Head of caudate nucleus (tissue), 42 donors: ENCODE data around the gene ZNF468.
"Not testable (repeated sequence)": the region's sequence is repeated elsewhere in the genome, so short reads cannot be mapped to it uniquely, and the experiment has no call there.

Experiments used
- DNase-seq, 42 donors: peaks; one replicate each; pipeline versions ENCODE4 v3.0.0 to v3.0.0-alpha.2; 2020 to 2021; ENCODE audit warnings: mixed read lengths in 7 of 42
- intact Hi-C: fragments of 100-400 bp; cut with DNase I; formaldehyde crosslinking; loops from one replicate; pipeline ENCODE4 v1.15.0; 2022

Gene ZNF468

DNA sequence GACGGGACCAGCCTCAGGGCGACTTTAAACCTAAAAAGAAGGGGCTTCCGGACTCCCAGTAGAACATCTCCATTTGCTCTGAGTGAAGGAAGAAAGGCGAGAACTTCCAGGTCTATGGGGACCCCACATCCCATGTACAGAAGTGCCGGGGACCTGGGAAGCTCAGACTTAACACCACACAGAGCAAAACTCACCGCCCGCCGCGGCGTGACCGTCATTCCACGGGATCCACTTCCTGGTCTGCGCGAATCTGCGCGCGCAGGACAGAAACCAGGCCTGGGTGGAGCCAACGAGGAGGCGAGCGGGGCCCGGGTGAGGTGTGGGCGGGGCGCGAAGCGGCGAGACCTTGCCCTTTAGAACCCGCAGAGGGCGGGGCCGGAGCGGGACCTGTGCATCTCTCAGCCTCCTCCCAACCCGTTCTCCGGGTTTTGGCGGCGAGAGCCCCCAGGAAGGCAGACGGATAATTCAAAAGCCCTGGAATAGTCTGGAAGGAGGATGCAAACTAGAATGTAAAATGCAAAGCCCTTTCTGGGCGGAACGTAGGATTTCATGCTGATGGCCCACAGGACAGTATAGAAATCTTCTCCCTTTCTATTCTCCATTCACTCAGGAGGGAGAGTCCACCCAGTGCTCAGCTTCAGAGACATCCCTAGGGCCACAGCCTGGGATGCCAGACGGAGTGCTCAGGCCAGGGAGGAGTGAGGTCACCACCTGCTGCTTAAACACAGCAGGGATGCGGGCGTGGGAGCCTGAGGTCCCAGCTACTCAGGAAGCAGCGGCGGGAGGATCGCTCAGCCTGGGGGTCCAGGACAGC, at the start of gene ZNF468:
TSS of gene ZNF468 (minus strand) at position 242 of the 814 bp plus-strand sequence. CDS start 3,347 bp downstream, outside the sequence.
- intact Hi-C loops = not testable (repeated sequence)
- DNase-seq = peak; percentile 52 to 91 (median 78)

DNA sequence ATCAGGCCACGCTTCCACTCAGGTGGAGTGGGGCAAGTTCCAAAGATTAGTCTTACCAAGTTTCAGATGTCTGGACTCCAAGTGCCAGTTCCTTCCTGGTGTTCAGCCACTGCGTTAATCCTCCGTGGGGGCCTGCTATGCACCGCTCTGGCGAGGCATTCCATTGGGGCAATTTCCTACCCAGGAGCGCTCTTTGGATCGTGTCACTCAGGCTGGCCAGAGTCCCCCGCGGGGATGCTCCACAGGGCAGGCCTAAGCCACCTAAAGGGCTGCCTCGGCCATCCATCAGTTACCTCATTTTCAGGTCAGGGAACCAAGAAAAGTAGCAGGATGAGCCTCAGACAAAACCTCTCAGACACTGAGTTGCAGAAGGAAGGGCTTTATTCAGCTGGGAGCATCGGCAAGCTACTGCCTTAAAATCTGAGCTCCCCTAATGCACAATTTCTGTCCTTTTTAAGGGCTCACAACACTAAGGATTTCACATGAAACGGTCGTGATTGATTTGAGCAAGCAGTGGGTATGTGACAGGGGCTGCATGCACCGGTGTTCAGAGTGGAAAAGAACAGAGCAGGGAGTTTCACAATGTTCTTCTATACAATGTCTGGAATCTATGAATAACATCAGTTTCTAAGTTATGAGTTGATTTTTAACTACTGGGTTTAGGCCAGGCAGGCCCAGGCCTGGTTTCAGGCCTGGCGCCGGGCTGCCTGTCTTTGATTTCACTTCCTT, 46.8 kb upstream of the ZNF468 start:
- DNase-seq, intact Hi-C loops: not testable (repeated sequence)

- intact Hi-C loops = no loop called here
- DNase-seq = no peak
Observed at GRCh38 chr19:52901842-52902241, 44.4 kb upstream of the ZNF468 start.

- intact Hi-C loops, DNase-seq: not testable (repeated sequence)
Observed at GRCh38 chr19:52898596-52898995, 41.2 kb upstream of the ZNF468 start.

DNA sequence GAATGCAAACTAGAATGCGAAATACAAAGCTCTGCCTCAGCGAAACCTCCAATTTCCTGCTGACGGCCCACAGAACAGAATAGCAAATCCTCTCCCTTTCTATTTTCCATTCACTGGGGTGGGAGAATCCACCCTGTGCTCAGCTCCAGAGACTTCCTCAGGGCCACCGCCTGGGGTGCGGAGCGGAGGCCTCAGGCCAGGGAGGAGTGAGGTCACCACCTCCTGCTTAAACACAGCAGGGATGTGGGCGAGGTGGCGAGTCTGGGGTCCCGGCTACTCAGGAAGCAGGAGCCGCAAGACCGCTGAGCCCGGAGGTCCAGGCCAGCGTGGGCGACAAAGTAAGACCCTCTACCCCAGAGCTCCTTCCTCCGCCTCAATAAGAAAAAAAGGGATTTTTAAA, 40.7 kb upstream of the ZNF468 start:
- intact Hi-C loops = no loop called here
- DNase-seq = peak in 9 of 42 donors; percentile 1 to 32 (median 17)

GRCh38 chr19:52897138-52897935, 39.9 kb upstream of the ZNF468 start, which contains the start of gene ZNF320:
ZNF320 (minus strand) TSS chr19:52897635; CDS start chr19:52890255, 7,380 bp downstream.
- DNase-seq = peak; percentile 96 to 99 (median 98)
- intact Hi-C loops = no loop called here

GRCh38 chr19:52896431-52897137, 39.2 kb upstream of the ZNF468 start:
- peak in 11 of 42 donors; percentile 2 to 46 (median 11) for DNase-seq
- intact Hi-C loops = no loop called here

GRCh38 chr19:52891336-52891735, 33.9 kb upstream of the ZNF468 start:
- intact Hi-C loops = no loop called here
- no peak for DNase-seq

GRCh38 chr19:52889931-52890330, 32.5 kb upstream of the ZNF468 start:
- intact Hi-C loops = no loop called here
- DNase-seq = no peak

- intact Hi-C loops = no loop called here
- no peak for DNase-seq
Observed at GRCh38 chr19:52889076-52889475, 31.7 kb upstream of the ZNF468 start.

DNA sequence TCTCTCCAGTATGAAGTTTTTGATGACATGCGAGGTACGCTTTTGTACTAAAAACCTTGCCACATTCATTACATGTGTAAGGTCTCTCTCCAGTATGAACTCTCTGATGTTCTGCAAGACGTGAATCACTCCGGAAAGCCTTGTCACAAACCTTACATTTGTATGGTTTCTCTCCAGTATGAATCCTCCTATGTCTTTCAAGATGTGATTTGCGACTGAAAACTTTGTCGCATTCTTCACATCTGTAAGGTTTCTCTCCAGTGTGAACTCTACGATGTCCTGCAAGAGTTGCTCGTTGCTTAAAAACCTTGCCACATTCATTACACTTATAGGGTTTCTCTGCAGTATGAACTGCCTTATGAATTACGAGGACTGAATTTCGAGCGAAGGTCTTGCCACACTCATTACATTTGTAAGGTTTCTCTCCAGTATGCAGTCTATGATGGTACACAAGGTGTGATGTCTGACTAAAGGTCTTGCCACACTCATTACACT, 23.5 kb upstream of the ZNF468 start:
- intact Hi-C loops = no loop called here
- DNase-seq = no peak

DNA sequence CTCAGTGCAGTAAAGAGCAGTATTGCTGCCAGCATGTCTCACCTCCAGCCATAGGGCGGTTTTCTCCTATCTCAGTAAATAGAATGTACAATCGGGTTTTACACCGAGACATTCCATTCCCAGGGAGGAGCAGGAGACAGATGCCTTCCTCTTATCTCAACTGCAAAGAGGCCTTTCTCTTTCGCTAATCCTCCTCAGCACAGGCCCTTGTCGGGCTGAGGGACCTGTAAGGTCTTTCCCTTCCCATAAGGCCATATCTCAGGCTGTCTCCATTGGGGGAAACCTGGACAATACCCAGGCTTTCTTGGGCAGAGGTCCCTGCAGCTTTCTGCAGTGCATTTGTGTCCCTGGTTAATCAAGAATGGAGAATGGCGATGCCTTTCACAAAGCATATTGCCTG, 15.6 kb upstream of the ZNF468 start:
- DNase-seq, intact Hi-C loops: not testable (repeated sequence)

- intact Hi-C loops = no loop called here
Observed at GRCh38 chr19:52871466-52871865, 14.0 kb upstream of the ZNF468 start.

DNA sequence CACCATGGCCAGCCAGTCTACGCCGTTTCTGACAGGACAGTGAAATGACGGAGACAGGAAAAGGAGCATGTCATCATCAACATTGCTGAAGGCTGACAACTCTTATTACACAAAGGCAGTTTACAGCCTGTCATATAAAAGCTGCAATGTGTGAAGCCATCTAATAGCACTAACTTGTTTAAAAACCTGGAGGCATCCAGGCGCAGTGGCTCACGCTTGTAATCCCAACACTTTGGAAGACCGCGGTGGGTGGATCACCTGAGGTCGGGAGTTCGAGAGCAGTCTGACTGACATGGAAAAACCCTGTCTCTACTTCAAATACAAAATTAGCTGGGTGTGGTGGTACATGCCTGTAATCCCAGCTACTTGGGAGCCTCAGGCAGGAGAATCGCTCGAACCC, 10.6 kb upstream of the ZNF468 start:
- intact Hi-C loops, DNase-seq: not testable (repeated sequence)

More at GRCh38 chr19:52871466-52871865, 14.0 kb upstream of the ZNF468 start:
- no peak for DNase-seq

GRCh38 chr19:52856540-52857377, 660 bp downstream of the ZNF468 start:
- peak in 9 of 42 donors; percentile 3 to 35 (median 9) for DNase-seq

GRCh38 chr19:52847352-52847751, 10.1 kb downstream of the ZNF468 start:
- DNase-seq, intact Hi-C loops: not testable (repeated sequence)

More at GRCh38 chr19:52856540-52857377, 660 bp downstream of the ZNF468 start:
- intact Hi-C loops = not testable (repeated sequence)

DNA sequence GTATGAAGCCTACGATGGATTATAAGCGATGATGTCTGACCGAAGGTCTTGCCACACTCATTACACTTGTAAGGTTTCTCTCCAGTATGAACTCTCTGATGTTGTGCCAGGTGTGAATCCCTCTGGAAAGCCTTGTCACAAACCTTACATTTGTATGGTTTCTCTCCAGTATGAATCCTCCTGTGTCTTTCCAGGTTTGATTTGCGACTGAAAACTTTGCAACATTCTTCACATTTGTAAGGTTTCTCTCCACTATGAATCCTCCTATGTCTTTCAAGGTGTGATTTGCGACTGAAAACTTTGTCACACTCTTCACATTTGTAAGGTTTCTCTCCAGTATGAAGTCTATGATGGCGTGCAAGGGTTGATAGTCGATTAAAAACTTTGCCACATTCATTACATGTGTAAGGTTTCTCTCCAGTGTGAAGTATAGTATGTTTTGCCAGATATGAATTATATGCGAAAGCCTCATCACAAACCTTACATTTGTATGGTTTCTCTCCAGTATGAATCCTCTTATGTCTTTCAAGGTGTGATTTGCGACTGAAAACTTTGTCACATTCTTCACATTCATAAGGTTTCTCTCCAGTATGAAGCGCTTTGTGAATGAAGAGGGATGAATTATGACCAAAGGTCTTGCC, 16.5 kb downstream of the ZNF468 start:
- DNase-seq, intact Hi-C loops: not testable (repeated sequence)
